ENCODE measurements around the gene PPP1R27. TPM values are rescaled to one million over a fixed set of nuclear protein-coding genes. Genes with fewer than 3 reads are reported as not detected.

PPP1R27 gene
- total RNA-seq, 5 donors from 2014 or later (not counting 1 experiment from before 2014, with no cell fraction given) = not detected

Other genes with a start within 250 kb of the PPP1R27 start
- gene NPLOC4, start 197.9 kb downstream of the PPP1R27 start, total RNA-seq = 10 to 100 TPM; 79.0 to 96.1 (median 87.2) TPM
- gene TSPAN10, start 197.9 kb downstream of the PPP1R27 start, total RNA-seq = 1 to 10 TPM in 2 of 5 donors, under 1 TPM in 3; 0.58 to 1.5 (median 0.66) TPM
- gene PDE6G, start 178.5 kb downstream of the PPP1R27 start, total RNA-seq = 1 to 10 TPM in 4 of 5 donors, under 1 TPM in 1; 0.33 to 4.6 (median 1.8) TPM
- gene OXLD1, start 168.4 kb downstream of the PPP1R27 start, total RNA-seq = 10 to 100 TPM; 34.1 to 93.3 (median 68.1) TPM
- 10 to 100 TPM; 15.9 to 33.9 (median 30.0) TPM for gene CCDC137, start 168.3 kb downstream of the PPP1R27 start, total RNA-seq
- gene ARL16, start 151.3 kb downstream of the PPP1R27 start, total RNA-seq = 10 to 100 TPM; 30.9 to 51.0 (median 39.3) TPM
- gene HGS, start 151.0 kb downstream of the PPP1R27 start, total RNA-seq = 100 to 1,000 TPM; 114 to 205 (median 181) TPM
- 10 to 100 TPM; 18.5 to 33.5 (median 31.4) TPM for gene MRPL12, start 131.7 kb downstream of the PPP1R27 start, total RNA-seq
- 1 to 10 TPM; 3.3 to 8.3 (median 7.4) TPM for gene SLC25A10, start 122.8 kb downstream of the PPP1R27 start, total RNA-seq
- under 1 TPM in 1 of 5 donors, not detected in 4; 0.13 TPM for gene GCGR, start 30.9 kb downstream of the PPP1R27 start, total RNA-seq
- gene MCRIP1, start 1.8 kb downstream of the PPP1R27 start, total RNA-seq = 10 to 100 TPM; 46.4 to 92.4 (median 77.1) TPM
- 100 to 1,000 TPM; 228 to 324 (median 269) TPM for gene P4HB, start 25.5 kb upstream of the PPP1R27 start, total RNA-seq
- gene ARHGDIA, start 36.3 kb upstream of the PPP1R27 start, total RNA-seq = 100 to 1,000 TPM; 473 to 577 (median 504) TPM
- 10 to 100 TPM; 58.2 to 82.9 (median 63.4) TPM for gene ALYREF, start 56.5 kb upstream of the PPP1R27 start, total RNA-seq
- gene ANAPC11, start 56.7 kb upstream of the PPP1R27 start, total RNA-seq = 10 to 100 TPM; 37.6 to 61.3 (median 51.1) TPM
- under 1 TPM; 0.16 to 0.51 (median 0.41) TPM for gene NPB, start 67.2 kb upstream of the PPP1R27 start, total RNA-seq
- gene PCYT2, start 76.3 kb upstream of the PPP1R27 start, total RNA-seq = 10 to 100 TPM; 24.5 to 55.2 (median 48.2) TPM
- 10 to 100 TPM; 54.3 to 96.2 (median 77.4) TPM for gene SIRT7, start 83.1 kb upstream of the PPP1R27 start, total RNA-seq
- 10 to 100 TPM; 10.6 to 24.8 (median 18.8) TPM for gene MAFG, start 92.7 kb upstream of the PPP1R27 start, total RNA-seq
- gene PYCR1, start 102.2 kb upstream of the PPP1R27 start, total RNA-seq = 10 to 100 TPM in 2 of 5 donors, 1 to 10 TPM in 2, under 1 TPM in 1; 0.93 to 15.4 (median 8.2) TPM
- not detected for gene MYADML2, start 112.2 kb upstream of the PPP1R27 start, total RNA-seq
- gene NOTUM, start 126.1 kb upstream of the PPP1R27 start, total RNA-seq = under 1 TPM in 3 of 5 donors, not detected in 2; 0.13 to 0.33 (median 0.29) TPM
- gene ASPSCR1, start 142.6 kb upstream of the PPP1R27 start, total RNA-seq = 10 to 100 TPM; 34.6 to 49.7 (median 44.9) TPM
- gene CENPX, start 187.8 kb upstream of the PPP1R27 start, total RNA-seq = 10 to 100 TPM; 26.7 to 47.8 (median 43.7) TPM
- gene LRRC45, start 188.3 kb upstream of the PPP1R27 start, total RNA-seq = 10 to 100 TPM; 13.3 to 28.5 (median 22.3) TPM
- 1 to 10 TPM; 1.1 to 5.4 (median 3.6) TPM for gene RAC3, start 196.6 kb upstream of the PPP1R27 start, total RNA-seq
- 100 to 1,000 TPM in 1 of 5 donors, 10 to 100 TPM in 4; 70.4 to 111 (median 96.1) TPM for gene DCXR, start 202.6 kb upstream of the PPP1R27 start, total RNA-seq
- gene RFNG, start 216.8 kb upstream of the PPP1R27 start, total RNA-seq = 10 to 100 TPM; 31.5 to 38.6 (median 35.2) TPM
- gene GPS1, start 216.8 kb upstream of the PPP1R27 start, total RNA-seq = 100 to 1,000 TPM in 2 of 5 donors, 10 to 100 TPM in 3; 75.3 to 117 (median 98.0) TPM
- gene DUS1L, start 230.8 kb upstream of the PPP1R27 start, total RNA-seq = 100 to 1,000 TPM; 137 to 186 (median 177) TPM